Activated T-helper 9 cell treated with anti-CD3 and anti-CD28 coated beads, Interleukin-2, amount 50 U/mL, for 16 hours (primary cell): ENCODE measurements around the gene DHRS3.
"Not testable (repeated sequence)": the region's sequence is repeated elsewhere in the genome, so short reads cannot be mapped to it uniquely, and the experiment has no call there.

Source experiments
- DNase-seq: peaks from one replicate; pipeline ENCODE4 v3.0.0-alpha.2; 2020; ENCODE audit warnings: low read depth

DHRS3 gene

DNA sequence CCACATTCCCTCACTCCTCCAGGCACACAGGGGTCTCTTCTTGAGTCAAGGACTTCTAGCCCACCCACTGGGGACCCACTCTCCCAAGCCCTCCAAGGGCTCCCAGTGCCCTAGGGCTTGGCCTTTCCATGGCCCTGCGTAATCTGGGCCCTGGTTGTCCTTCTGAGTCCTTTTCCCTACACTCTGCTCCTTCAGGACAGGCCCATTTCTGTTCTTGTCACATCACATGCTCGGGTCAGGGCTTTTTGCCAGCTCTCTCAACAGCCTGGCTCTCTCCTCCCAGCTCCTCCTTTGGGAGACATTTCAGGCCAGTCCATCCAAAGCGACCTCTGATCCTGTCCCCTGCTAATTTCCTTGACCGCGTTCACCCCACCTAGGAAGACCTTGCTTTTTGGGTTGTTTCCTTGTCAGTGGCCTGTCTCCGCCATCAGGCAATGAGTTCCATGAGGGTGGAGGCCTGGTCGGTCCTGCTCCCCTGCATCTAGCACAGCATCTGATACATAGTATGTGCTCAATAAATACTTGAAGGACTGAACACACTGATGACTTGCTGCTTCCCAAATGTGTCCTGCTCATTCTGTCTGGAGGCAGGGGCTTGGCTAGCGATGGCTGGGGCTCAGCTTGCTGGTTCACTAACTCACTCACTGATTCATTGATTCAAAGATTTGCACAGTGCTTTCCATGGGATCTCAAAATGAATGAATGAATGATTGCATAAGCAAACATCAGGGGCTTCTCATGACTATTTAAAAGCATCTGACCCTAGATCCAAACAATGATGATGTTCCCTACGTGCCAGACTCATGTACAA lies 44.8 kb downstream of the DHRS3 start:
- DNase-seq: no peak

DNA sequence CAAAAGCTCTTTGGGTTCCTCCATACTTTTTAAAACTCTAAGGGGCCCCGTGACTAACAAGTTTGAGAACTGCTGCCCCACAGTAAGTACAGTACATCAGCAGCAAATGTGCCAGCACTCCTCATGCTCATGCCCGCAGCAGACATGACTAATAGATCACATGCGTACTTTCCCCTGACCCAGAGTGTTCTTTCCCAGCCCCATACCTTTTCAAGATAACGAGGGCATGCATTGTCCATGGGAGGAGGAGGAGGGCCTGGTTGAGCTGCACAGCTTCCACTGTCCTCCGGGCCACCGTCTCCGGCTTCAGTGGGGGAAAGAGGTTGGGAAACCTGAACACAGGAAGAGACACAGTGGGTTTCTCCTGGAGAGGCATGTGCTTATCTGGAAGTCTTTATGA lies 45.5 kb downstream of the DHRS3 start:
- DNase-seq: no peak

DNA sequence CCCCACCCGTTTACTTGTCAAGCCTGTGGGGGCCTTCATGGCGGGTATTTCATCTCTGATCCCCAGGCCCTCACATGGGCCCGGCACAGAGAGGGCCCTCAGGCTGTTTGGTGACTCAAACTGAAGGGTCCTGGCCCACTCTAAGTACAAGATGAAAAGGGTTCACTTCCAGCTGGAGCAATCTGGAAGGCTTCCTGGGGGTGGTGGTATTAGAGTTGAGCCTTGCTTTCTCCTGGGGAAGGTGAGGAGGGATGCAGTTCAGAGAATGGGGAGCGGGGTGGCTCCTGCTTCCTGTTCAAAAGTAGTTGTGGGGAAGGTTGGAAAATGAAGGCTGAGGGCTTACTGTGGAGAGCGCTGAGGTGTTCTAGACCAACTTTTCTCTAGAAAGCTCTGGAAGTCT lies 47.7 kb downstream of the DHRS3 start:
- DNase-seq: no peak

DNA sequence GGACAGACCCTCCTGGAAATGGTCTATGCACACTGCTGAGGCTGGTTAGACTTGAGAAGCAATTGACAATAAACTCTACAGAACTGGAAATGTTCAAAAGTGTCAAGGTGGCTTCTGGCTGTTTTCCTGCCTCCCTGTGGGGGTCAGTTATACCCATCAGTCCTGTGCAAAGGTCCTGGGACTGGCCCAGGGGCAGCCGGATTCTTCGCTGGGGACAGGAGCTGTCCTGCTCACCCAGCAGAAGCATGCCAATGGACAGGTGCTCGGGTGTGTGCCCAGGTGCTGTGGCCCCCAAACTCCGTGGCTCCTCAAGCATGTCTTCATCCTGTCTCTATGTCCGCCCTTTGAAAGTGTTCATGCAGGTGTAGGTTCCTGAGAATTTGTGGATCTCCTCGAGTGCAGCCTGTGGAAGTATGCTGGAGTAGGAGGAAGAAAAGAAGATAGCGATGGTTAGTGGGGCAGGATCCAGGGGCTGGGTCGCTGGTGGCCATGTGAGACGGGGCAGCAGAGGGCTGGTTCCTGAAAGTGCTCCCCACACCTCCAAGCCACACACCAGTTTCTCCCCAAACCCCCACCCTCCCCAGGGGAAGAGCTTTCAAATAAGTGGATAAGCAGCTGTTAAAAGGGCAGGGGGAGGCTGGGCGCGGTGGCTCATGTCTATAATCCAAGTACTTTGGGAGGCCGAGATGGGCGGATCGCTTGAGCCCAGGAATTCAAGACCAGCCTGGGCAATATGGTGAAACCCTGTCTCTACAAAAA lies 49.8 kb downstream of the DHRS3 start:
- no peak for DNase-seq

DNA sequence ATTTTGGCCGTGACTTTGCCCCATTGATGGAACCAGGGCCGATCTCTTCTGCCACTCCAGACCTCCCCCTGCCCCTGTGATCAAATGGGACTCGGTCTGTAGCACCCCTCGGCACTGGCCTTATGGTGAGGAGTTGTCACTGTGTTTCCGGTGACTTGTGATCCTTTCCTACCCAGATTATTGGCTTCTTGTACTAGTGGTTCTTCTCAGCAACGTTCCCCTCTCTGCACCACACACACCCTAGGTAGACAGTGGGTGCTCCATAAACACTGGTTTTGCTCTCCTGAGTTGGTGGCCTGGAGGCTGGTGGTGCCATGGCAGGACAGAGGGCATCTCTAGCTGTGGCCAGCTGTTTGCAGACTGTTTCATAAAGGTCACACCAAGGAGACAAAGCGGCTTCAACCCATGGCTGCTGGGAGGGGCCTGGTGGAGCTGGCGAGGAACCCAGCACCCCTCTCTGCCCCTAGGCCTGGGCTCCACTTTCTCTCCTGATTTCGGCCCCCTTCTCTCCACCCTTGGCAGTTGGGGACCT lies 50.7 kb downstream of the DHRS3 start:
- no peak for DNase-seq

DNA sequence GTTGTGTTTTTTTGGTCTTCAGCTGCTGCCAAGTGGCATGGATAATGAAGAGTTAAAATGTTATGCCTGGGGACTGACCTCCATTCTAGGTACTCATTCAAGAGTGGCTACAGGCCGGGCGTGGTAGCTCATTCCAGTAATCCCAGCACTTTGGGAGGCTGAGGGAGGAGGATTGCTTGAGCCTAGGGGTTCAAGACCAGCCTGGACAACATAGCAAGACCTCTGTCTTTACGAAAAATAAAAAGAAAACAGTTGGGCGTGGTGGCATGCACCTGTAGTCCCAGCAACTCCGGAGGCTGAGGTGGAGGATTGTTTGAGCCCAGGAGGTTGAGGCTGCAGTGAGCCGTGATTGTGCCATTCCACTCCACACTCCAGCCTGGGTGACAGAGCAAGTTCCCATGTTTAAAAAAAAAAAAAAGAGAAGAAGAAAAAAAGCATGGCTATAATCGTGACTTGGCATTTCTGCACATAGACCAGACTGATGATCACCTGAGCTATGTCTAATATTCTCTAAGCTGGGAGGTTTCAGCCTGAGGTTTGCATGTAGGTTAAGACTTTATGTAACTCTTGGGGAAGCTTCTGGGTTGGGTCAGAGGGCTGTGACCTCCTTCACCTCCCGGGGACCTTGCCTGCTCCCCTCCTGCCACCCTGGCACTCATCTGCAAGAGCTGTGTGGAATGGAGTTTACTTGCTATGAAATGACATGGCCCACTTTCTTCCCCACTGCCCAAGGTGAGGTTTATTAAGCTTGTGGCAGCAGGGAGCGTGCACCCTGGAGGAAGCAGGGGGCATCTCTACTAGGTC lies 51.3 kb downstream of the DHRS3 start:
- no peak for DNase-seq

DNA sequence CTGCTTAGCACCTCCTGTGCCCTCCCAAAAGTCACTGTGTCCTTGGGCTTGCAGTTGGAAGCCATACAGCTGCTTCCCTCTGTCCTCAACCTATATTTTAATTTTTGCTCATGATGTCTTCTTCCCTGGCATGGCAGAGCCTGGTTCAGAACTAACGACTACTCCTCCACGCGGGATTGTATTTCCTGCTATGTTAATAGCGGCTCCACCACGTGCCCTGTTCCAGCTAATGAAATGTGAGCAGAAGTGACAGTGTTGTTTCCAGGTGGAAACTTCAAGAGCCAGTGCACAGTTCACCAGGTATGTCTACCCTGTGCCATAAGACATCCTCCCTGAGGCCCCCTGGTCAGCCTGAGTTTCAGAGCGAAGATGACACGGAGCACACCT lies 52.1 kb downstream of the DHRS3 start:
- no peak for DNase-seq

DNA sequence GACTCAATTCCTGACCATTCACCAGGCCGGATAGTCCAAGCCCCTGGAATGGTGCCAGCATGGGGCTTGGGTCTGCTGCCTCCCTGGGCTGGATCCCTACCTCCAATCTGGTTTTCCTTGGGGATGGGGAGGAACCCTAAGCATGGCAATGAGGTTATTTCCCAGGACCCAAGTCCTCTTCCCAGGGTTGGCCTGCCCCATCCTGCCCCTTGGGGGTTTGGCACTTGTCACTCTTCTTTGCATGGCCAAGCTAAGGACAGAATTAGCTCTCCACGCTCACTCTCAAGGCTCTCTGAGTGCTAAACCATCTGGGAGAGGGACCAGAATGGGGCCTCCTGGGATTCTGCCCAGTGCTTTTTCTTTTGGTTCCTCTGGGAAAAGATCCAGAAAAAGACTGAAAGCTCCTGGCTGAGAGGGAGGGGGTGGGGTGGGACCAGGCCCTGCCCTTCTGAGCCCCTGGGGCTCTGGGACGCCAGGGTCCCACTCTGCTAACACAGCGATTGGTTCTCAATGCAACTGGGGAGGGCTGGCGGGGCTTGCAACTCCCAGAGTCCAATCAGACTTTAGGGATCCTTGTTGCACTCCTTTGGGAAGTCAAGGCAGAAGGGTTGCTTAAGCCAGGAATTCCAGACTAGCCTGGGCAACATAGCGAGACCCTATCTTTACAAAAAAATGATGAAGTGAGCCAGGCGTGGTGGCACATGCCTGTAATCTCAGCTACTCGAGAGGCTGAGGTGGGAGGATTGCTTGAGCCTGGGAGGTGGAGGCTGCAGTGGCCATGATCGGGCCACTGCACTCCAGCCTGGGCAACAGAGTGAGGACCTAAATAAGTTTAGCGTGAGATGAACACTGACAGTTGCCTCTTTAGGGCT lies 52.7 kb downstream of the DHRS3 start:
- DNase-seq: no peak

DNA sequence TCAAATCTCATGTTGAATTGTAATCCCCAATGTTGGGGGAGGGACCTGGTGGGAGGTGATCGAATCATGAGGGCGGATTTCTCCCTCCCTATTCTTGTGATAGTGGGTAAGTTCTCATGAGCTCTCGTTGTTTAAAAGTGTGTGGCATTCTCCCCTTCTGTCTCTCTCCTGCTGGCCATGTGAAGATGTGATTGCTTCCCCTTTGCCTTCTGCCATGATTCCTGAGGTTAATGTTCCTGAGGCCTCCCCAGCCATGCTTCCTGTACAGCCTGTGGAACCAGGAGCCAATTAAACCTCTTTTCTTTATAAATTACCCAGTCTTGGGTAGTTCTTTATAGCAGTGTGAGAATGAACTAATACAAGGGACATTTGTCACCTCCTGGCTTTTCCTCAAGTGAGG lies 53.8 kb downstream of the DHRS3 start:
- not testable (repeated sequence) for DNase-seq

DNA sequence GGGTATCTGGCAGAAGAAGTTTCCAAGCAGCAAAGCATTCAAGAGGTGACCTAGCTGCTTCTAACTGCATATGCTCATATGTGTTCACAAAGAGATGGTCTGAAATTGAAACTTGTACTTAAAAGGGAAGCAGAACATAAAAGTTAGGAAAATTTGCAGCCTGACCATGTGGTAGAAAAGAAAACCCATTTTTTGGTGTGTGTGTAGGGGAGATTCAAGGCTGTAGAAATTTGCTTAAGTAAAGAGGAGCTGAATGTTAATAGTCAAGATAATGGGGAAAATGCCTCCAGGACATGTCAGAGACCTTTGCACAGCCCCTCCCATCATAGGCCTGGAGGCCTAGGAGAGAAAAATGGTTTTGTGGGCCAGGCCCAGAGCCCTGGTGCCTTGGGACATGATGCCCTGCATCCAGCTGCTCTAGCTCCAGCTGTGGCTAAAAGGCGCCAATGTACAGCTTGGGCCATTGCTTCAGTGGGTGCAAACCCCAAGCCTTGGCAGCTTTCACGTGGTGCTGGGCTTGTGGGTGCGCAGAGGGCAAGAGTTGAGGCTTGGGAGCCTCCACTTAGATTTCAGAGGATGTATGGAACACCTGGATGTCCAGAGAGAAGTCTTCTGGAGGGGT lies 54.9 kb downstream of the DHRS3 start:
- no peak for DNase-seq

DNA sequence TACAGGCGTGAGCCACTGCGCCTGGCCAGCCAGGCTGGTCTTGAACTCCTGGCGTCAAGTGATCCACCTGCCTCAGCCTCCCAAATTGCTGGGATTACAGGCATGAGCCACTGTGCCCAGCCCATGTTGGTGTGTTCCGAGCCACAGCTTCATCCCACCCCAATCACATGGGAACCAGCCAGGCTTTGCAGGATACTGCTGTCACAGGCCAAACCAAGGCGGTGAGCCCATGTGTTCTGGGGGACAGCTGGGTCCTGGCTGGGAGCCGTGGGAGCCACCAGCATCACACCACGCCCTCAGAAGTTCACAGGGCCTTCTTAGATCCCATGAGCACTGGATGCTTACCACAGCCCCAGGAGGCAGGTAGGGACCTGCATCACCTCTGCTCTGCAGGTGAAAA lies 56.9 kb downstream of the DHRS3 start:
- no peak for DNase-seq

DNA sequence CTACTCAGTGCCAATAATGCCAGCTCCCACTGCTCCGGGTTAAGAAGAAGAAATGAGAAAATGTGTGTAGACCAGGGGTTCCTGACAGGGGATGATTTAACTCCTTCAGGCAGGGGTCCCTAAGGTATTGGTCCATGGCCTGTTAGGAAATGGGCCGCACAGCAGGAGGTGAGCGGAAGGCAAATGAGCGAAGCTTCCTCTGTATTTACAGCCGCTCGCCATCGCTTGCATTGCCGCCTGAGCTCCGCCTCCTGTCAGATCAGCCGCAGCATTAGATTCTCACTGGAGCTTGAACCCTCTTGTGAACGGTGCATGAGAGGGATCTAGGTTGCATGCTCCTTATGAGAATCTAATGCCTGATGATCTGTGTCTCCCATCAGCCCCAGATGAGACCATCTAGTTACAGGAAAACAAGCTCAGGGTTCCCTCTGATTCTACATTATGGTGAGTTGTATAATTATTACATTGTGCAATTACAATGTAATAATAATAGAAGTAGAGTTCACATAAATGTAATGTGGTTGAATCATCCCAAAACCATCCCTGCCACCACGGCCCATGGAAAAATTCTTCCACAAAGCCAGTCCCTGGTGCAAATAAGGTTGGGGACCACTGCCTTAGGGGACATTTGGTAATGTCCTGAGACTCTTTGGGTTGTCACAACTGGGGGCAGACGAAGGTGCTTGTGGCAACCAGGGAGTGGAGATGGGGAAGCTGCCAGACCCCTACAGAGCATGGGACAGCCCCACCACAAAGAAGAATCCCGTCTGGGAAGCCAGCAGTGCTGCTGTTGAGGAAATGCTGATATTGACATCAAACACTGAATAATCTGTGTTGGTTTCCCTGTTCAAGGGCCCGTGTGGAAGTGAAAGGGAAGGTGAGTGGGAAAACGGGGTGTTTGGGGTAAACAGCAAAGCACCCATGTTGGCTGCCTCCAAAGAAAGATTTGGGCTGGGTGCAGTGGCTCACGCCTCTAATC lies 60.8 kb downstream of the DHRS3 start:
- DNase-seq: no peak

DNA sequence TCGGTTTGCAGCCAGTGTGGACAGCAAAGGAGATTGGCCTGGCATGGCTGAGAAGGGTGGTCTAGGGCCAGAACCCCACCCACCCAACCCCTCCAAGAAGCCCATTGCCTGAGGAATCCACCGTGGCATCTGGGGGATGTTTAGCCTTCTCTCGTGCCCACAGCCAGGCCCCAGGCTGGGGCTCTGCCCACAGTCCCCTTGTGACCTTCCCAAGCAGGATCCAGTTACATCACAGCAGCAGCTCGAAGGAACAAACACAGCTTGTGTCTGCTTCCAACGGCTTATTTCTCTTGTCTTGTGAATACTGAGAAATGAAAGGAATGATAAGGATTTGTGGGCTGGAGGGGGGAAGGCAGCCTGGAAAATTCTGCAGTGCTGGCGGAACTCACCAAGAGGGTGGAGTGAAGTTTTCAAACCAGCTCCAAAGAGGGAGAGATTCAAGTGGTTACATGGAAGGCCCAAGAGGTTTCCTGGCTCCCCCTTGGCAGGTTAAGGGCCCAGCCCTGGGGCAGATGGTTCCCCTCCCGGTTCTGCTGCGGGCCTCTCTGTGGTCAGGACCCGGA lies 61.6 kb downstream of the DHRS3 start:
- DNase-seq: no peak

DNA sequence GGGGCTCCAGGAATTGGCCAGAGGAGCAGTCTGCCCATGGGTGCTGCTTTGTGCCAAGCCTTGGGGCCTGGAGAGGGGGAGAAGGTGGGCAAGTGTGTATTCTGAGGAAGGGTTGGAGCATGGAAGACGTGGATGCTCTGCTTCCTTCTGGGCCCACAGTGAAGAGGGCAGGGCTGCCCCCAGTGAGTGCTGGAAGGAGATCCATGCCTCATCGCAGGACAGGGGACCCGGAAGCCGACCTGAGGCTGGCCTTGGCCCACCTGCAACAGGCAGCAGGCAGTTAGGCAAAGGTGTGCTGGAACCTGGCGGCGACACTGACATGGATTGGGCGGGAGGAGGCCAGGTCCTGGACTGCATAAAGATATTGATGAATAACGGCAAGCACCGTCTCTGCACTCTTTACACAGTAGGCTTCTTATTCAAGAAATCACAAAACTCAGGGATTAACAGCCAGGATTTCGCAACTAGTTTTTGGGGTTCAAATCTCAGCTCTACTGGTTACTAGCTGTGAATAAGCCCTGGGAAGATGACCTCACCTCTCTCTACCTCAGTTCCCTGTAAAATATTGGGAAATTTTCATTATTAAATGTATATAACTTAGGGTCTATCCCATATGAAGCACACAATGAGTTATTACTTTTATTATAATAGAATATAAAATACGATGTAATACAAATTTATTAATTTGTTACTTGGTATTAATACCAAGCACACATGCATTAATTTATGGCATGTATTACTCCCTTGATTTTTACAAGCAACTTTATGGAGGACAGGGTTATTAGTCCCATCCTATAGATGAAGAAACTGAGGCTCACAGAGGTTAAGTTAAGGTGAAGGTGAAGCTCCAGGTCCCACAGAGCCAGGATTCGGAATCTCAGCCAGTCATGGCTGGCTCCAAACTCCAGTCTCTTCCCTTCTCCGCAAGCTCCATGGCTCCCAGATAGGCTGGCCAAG lies 62.3 kb downstream of the DHRS3 start:
- no peak for DNase-seq

DNA sequence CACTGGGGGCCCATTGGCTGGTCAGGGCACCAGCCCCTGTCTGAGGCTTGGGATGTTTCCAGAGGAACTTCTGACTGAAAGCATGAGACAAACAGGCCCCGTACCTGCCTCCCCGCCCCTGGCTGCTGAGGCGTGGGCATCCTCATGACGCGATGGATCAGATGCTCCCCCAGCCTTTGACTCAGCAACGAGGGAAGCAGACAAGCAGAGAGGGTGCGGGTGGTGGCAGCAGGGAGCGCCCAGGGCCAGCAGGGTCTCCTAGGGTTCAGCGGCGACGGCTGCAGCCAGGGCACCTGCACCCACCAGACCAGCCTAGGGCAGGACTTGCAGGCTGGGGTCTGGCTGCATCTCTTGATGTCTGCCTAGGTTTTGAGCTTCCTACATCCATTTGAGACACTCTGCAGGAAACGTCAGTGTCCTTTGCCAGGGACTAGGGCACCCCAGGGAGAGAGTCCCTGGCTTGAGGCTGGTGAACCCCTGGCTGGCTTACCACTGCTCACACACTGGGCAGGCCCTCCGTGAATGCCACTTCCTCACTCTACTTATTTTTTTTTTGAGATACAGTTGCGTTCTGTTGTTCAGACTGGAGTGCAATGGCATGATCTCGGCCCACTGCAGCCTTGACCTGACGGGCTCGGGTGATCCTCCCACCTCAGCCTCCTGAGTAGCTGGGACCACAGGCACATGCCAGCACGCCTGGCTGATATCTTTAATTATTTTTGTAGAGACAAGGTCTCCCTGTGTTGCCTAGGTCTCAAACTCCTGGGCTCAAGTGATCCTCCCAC lies 63.3 kb downstream of the DHRS3 start:
- DNase-seq: no peak

DNA sequence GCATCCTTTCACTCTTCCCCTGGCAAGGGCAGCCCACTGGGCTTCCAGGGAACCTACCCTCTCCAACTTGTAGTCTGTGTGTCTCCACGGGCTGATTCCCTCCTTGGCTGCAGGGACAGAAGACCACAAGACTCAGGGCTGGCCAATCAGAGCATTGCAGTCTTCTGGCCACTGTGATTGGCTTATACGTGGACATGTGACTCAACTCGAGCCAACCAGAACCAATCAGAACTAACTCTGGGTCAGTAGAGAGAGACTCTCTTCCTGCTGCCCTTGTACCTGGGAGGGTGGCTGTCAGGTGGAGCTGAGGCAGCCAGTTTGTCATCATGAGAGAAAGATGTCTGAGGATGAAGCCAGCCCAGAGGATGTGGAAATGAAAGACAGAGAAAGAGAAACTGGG lies 64.0 kb downstream of the DHRS3 start:
- no peak for DNase-seq
